Endothelial cell of umbilical vein (primary cell): Measurements from ENCODE around the gene OR52K2. TPM values are rescaled to one million over a fixed set of nuclear protein-coding genes. Genes with fewer than 3 reads are reported as not detected.
"Not testable (repeated sequence)": the region's sequence is repeated elsewhere in the genome, so short reads cannot be mapped to it uniquely, and the experiment has no call there.

Experiments
- Bru-seq: library from RNA; stranded (reverse); fragments of 400-500 nt; gene quantifications from one replicate; lab custom pipeline; 2021; lab: Mats Ljungman, UMichigan
- BruChase-seq, 2 experiments: library from RNA; stranded (reverse); fragments of 400-500 nt; gene quantifications; one replicate each; lab custom pipeline; 2021; lab: Mats Ljungman, UMichigan
- BruUV-seq: library from RNA; stranded (reverse); fragments of 400-500 nt; replicated peaks from 2 replicates; lab custom pipeline; 2021; lab: Mats Ljungman, UMichigan
- CTCF ChIA-PET: fragments of 300-600, 350-600 bp; sonication (Branson Sonifier 250); formaldehyde crosslinking; loops from one replicate; lab custom pipeline; 2021; ENCODE audit warnings: antibody characterized with exemption, inconsistent platforms; lab: Charles Lee
- POLR2A ChIA-PET: fragments of 300-600, 350-600 bp; sonication (Branson Sonifier 250); formaldehyde crosslinking; loops from one replicate; lab custom pipeline; 2021; ENCODE audit warnings: antibody characterized with exemption, inconsistent platforms; lab: Charles Lee
- DNase-seq: peaks from one replicate; pipeline ENCODE4 v3.0.0-alpha.2; 2011; ENCODE audit warnings: low read depth, low spot score
- FAIRE-seq: peaks from 2 replicates; lab custom pipeline; 2011; peaks lifted over from hg19 to GRCh38; lab: Jason Lieb, UNC
- H2AFZ ChIP-seq: 2 replicates; pipeline ENCODE4 v1.6.0; 2012; ENCODE audit warnings: low read depth, low read length, control low read depth, inconsistent platforms
- H3K27ac ChIP-seq: 2 replicates; pipeline ENCODE4 v1.5.1; 2011; ENCODE audit warnings: low read depth, mild to moderate bottlenecking, control low read depth, low read length, moderate library complexity; ENCODE audit not compliant: insufficient read depth
- H3K27me3 ChIP-seq, 2 experiments: 2 replicates each; pipeline versions ENCODE4 v1.6.0 to v1.6.1; 2011; ENCODE audit warnings: low read length in 2 of 2, mixed read lengths in 1 of 2; ENCODE audit not compliant: control insufficient read depth in 2 of 2, insufficient read depth in 2 of 2
- H3K36me3 ChIP-seq, 2 experiments: 2 replicates in 1 of 2; 3 replicates in 1 of 2; pipeline ENCODE4 v1.5.1; 2011; ENCODE audit warnings: low read length in 2 of 2, mild to moderate bottlenecking in 1 of 2, moderate library complexity in 1 of 2; ENCODE audit not compliant: control insufficient read depth in 2 of 2, insufficient read depth in 2 of 2; ENCODE audit errors: extremely low read depth in 1 of 2
- H3K4me1 ChIP-seq: 3 replicates; pipeline ENCODE4 v1.5.1; 2011; ENCODE audit warnings: mild to moderate bottlenecking, low read length; ENCODE audit not compliant: control insufficient read depth, insufficient read depth; ENCODE audit errors: extremely low read depth
- H3K4me2 ChIP-seq: 2 replicates; pipeline ENCODE4 v1.6.1; 2011; ENCODE audit warnings: low read length, control low read depth, mixed read lengths; ENCODE audit not compliant: insufficient read depth
- H3K4me3 ChIP-seq, 3 experiments: fragments of 200-600 bp in 1 of 3; sonication (generic), shearing (Covaris generic) in 1 of 3; replicated peaks in 1 of 3; 2 replicates each; pipeline ENCODE4 v1.5.1; 2011 to 2016; ENCODE audit warnings: control low read depth in 3 of 3, low read length in 3 of 3, mild to moderate bottlenecking in 2 of 3, inconsistent platforms in 1 of 3, low read depth in 1 of 3, moderate library complexity in 1 of 3; ENCODE audit not compliant: insufficient read depth in 1 of 3
- H3K79me2 ChIP-seq: 2 replicates; pipeline ENCODE4 v1.6.0; 2012; ENCODE audit warnings: low read length, inconsistent platforms; ENCODE audit not compliant: control insufficient read depth, insufficient read depth
- H3K9ac ChIP-seq: replicated peaks from 2 replicates; pipeline ENCODE3; 2011; ENCODE audit warnings: low read length, control low read depth; ENCODE audit not compliant: insufficient read depth; ENCODE audit errors: extremely low read depth
- H3K9me1 ChIP-seq: replicated peaks from 3 replicates; pipeline ENCODE4 v1.6.0; 2011; ENCODE audit warnings: mild to moderate bottlenecking, low read length; ENCODE audit not compliant: control insufficient read depth, insufficient read depth; ENCODE audit errors: extremely low read depth
- H3K9me3 ChIP-seq: replicated peaks from 2 replicates; pipeline ENCODE4 v1.5.1; 2012; ENCODE audit warnings: low read length, inconsistent platforms; ENCODE audit not compliant: control insufficient read depth, insufficient read depth
- H4K20me1 ChIP-seq: replicated peaks from 2 replicates; pipeline ENCODE3; 2011; ENCODE audit warnings: mild to moderate bottlenecking, low read length; ENCODE audit not compliant: control insufficient read depth, insufficient read depth; ENCODE audit errors: extremely low read depth
- EZH2 ChIP-seq: IDR thresholded peaks from 2 replicates; pipeline ENCODE4 v1.6.1; 2012; ENCODE audit warnings: borderline replicate concordance, low read depth, mild to moderate bottlenecking, moderate library complexity, low read length, inconsistent platforms; ENCODE audit not compliant: severe bottlenecking
- FOS ChIP-seq: IDR thresholded peaks from 2 replicates; pipeline ENCODE4 v1.6.1; 2011; ENCODE audit warnings: mild to moderate bottlenecking, low read length, moderate library complexity, borderline replicate concordance; ENCODE audit not compliant: insufficient read depth
- GATA2 ChIP-seq: IDR thresholded peaks from 2 replicates; pipeline ENCODE4 v1.7.0; 2011; ENCODE audit warnings: low read depth, mild to moderate bottlenecking, moderate library complexity, mixed read lengths, low read length; ENCODE audit not compliant: insufficient read length, insufficient read depth
- JUN ChIP-seq: IDR thresholded peaks from 2 replicates; pipeline ENCODE4 v1.6.1; 2011; ENCODE audit warnings: borderline replicate concordance, low read depth; ENCODE audit not compliant: insufficient read length, insufficient read depth
- MYC ChIP-seq: IDR thresholded peaks from one replicate; pipeline ENCODE4 v1.6.1; 2011; ENCODE audit warnings: mild to moderate bottlenecking, low read depth, low read length
- POLR2A ChIP-seq: IDR thresholded peaks from 2 replicates; pipeline ENCODE4 v1.6.1; 2012; ENCODE audit warnings: low read depth, mild to moderate bottlenecking, control low read depth, low read length
- POLR2AphosphoS5 ChIP-seq: IDR thresholded peaks from 2 replicates; pipeline ENCODE4 v1.6.1; 2012; ENCODE audit warnings: low read depth, mild to moderate bottlenecking, control low read depth, low read length, moderate library complexity; ENCODE audit not compliant: insufficient read depth
- dilution Hi-C: fragments of 300-500 bp; cut with MboI; formaldehyde crosslinking; loops from one replicate; pipeline ENCODE4 v1.15.0; 2019; ENCODE audit warnings: low sequenced_read_pairs; ENCODE audit not compliant: extremely low pct_ligation_motif_present
- intact Hi-C: fragments of 100-400 bp; cut with micrococcal nuclease; formaldehyde crosslinking; loops from one replicate; pipeline ENCODE4 v1.10.0; 2022
- long read RNA-seq: library from polyadenylated mRNA; stranded (forward); transcript quantifications from one replicate; pipeline ENCODE4 v2.0.0, GENCODE V29; 2021
- polyA minus RNA-seq, 3 experiments: library from RNA; depleted of rRNA, polyadenylated mRNA; stranded (reverse); fragments of >200 nt; gene quantifications; 1 replicate in 1 of 3; 2 replicates in 2 of 3; pipeline ENCODE4 v1.2.3, GENCODE V29; 2011
- polyA plus RNA-seq, 4 experiments: library from polyadenylated mRNA; depleted of rRNA in 3 of 4; stranded (reverse) in 3 of 4; unstranded in 1 of 4; fragments of >200 nt; gene quantifications; 2 replicates each; pipeline versions ENCODE4 v1.2.1 to v1.2.3, GENCODE V29; 2011 to 2012; ENCODE audit warnings: missing spikeins in 1 of 4
- total RNA-seq: library from RNA; stranded (reverse); gene quantifications from 2 replicates; pipeline ENCODE4 v1.2.3, GENCODE V29; 2021
- TF ChIP-seq, protein P1 (sequence below): IDR thresholded peaks from 2 replicates; pipeline ENCODE4 v1.6.1; 2011; ENCODE audit not compliant: insufficient read depth, insufficient read length
- TF ChIP-seq, protein P2 (sequence below), 2 donors: IDR thresholded peaks; 1 replicate in 1 of 2; 2 replicates in 1 of 2; pipeline ENCODE4 v1.5.1; 2011; ENCODE audit warnings: low read length in 2 of 2, mild to moderate bottlenecking in 2 of 2, moderate library complexity in 2 of 2, control low read depth in 1 of 2, inconsistent platforms in 1 of 2, low read depth in 1 of 2; ENCODE audit not compliant: insufficient read depth in 1 of 2; ENCODE audit errors: extremely low read depth in 1 of 2

The OR52K2 gene
- total RNA-seq (not detected in 2 replicates), polyA plus RNA-seq (not detected in 2 replicates), polyA minus RNA-seq (not detected in 2 replicates), Bru-seq, nascent RNA (not detected), BruChase-seq, experiment 1, labeled RNA remaining after a 6-hour chase (not detected), BruChase-seq, experiment 2, labeled RNA remaining after a 2-hour chase (not detected)
- not detected in 2 replicates for polyA plus RNA-seq (2011; cell fraction: cytosol; rRNA removed)
- not detected in 2 replicates for polyA plus RNA-seq (2011; cell fraction: nucleus; rRNA removed)
- polyA plus RNA-seq (2012) = not detected in 2 replicates
- not detected for polyA minus RNA-seq (2011; cell fraction: cytosol; rRNA and poly(A)+ RNA removed)
- not detected in 2 replicates for polyA minus RNA-seq (2011; cell fraction: nucleus; rRNA and poly(A)+ RNA removed)
- long read RNA-seq = 0 reads

DNA sequence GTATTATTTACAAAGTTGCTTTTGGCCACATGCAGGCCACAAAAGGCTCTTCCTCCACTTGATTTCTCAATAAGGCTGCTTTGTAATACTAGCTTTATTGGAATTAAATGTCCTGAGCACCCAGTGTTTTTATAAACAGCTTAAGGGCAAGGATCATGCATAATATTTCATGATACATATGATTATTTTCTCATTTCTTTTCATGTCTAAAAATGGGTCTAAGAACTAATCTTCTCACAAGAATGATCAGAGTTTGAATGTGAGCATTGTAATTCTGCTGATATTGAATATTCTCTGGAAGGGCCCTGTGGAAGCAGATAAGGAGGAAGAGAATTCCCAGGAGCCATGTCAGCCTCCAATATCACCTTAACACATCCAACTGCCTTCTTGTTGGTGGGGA is at the start of gene OR52K2:
TSS of gene OR52K2 (plus strand) at position 301 of the 400 bp plus-strand sequence. CDS start at position 346, 45 bp downstream.
- dilution Hi-C loops = no loop called here
- no peaks in the 10 kb centered on the region for H3K4me1 ChIP-seq
- no TSS peak for BruUV-seq
- H3K36me3 ChIP-seq = no peaks in the 10 kb centered on the region
- no peak within 1 kb of the TSS for H3K9ac ChIP-seq
- no peaks in the 10 kb centered on the region for H4K20me1 ChIP-seq
- ChIA-PET CTCF (no interaction called here), POLR2A (no interaction called here)
- no peaks in the 10 kb centered on the region for H3K27me3 ChIP-seq
- H3K27ac ChIP-seq = no peak within 1 kb of the TSS
- no peaks in the 10 kb centered on the region for H3K79me2 ChIP-seq
- no peaks in the 10 kb centered on the region for H3K9me1 ChIP-seq
- no peak for TF ChIP-seq GATA2
- no peak for TF ChIP-seq POLR2AphosphoS5
- no peak for TF ChIP-seq FOS
- TF ChIP-seq POLR2A = no peak
- TF ChIP-seq, protein P1, sequence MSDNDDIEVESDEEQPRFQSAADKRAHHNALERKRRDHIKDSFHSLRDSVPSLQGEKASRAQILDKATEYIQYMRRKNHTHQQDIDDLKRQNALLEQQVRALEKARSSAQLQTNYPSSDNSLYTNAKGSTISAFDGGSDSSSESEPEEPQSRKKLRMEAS = no peak
- TF ChIP-seq, protein P2, sequence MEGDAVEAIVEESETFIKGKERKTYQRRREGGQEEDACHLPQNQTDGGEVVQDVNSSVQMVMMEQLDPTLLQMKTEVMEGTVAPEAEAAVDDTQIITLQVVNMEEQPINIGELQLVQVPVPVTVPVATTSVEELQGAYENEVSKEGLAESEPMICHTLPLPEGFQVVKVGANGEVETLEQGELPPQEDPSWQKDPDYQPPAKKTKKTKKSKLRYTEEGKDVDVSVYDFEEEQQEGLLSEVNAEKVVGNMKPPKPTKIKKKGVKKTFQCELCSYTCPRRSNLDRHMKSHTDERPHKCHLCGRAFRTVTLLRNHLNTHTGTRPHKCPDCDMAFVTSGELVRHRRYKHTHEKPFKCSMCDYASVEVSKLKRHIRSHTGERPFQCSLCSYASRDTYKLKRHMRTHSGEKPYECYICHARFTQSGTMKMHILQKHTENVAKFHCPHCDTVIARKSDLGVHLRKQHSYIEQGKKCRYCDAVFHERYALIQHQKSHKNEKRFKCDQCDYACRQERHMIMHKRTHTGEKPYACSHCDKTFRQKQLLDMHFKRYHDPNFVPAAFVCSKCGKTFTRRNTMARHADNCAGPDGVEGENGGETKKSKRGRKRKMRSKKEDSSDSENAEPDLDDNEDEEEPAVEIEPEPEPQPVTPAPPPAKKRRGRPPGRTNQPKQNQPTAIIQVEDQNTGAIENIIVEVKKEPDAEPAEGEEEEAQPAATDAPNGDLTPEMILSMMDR (IDR thresholded peaks at IDR 0.05; ENCODE audit: extremely low read depth in 1 of 2, insufficient read depth in 1 of 2, low read depth in 1 of 2, low read length in 2 of 2) = no peak
- no peak for TF ChIP-seq EZH2
- no peak for TF ChIP-seq MYC
- TF ChIP-seq JUN = no peak
- no peaks in the 10 kb centered on the region for H3K9me3 ChIP-seq
- H2AFZ ChIP-seq = no peak within 1 kb of the TSS
- DNase-seq (no peak), FAIRE-seq (no peak)
- intact Hi-C loops = no loop called here
- no peak within 1 kb of the TSS for H3K4me3 ChIP-seq
- no peak within 1 kb of the TSS for H3K4me2 ChIP-seq

DNA sequence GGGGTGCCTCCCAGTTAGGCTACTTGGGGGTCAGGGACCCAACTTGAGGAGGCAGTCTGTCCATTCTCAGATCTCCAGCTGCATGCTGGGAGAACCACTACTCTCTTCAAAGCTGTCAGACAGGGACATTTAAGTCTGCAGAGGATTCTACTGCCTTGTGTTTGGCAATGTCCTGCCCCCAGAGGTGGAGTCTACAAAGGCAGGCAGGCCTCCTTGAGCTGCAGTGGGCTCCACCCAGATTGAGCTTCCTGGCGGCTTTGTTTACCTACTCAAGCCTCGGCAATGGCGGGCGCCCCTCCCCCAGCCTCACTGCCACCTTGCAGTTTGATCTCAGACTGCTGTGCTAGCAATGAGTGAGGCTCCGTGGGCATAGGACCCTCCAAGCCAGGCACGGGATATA is 42.9 kb upstream of the OR52K2 start:
- H3K9ac ChIP-seq, H3K27me3 ChIP-seq, H3K4me1 ChIP-seq, H2AFZ ChIP-seq, POLR2A ChIA-PET, intact Hi-C loops, CTCF ChIA-PET, H3K9me3 ChIP-seq, H3K36me3 ChIP-seq, H3K4me3 ChIP-seq, FAIRE-seq, DNase-seq, H3K9me1 ChIP-seq, BruUV-seq, H3K27ac ChIP-seq, H3K79me2 ChIP-seq, H4K20me1 ChIP-seq, H3K4me2 ChIP-seq, dilution Hi-C loops: not testable (repeated sequence)
